ENCODE results near the gene HPD.
"Not testable (repeated sequence)": the region's sequence is repeated elsewhere in the genome, so short reads cannot be mapped to it uniquely, and the experiment has no call there.

HPD gene

GRCh38 chr12:121795034-121795968 lies 63.4 kb downstream of the HPD start:
- peaks cover 22% of the 10 kb centered on the region for H3K36me3 Mint-ChIP-seq (ENCODE audit: low read depth)
- H3K27ac Mint-ChIP-seq = peak overlapping the region; percentile 85
- H3K4me3 Mint-ChIP-seq = peak overlapping the region; percentile 94
- H3K9me3 Mint-ChIP-seq = no peaks in the 10 kb centered on the region
- DNase-seq (peak; percentile 89), ATAC-seq (no peak)
- H3K4me1 Mint-ChIP-seq = peaks cover 60% of the 10 kb centered on the region
- H3K27me3 Mint-ChIP-seq = no peaks in the 10 kb centered on the region

- peaks cover 25% of the 10 kb centered on the region for H3K36me3 Mint-ChIP-seq (ENCODE audit: low read depth)
- H3K4me3 Mint-ChIP-seq = peak overlapping the region; percentile 94
- H3K9me3 Mint-ChIP-seq = no peaks in the 10 kb centered on the region
- peaks cover 67% of the 10 kb centered on the region for H3K4me1 Mint-ChIP-seq
- H3K27me3 Mint-ChIP-seq = no peaks in the 10 kb centered on the region
- DNase-seq (no peak), ATAC-seq (peak; percentile 2)
- peak overlapping the region; percentile 85 for H3K27ac Mint-ChIP-seq
Observed at GRCh38 chr12:121794534-121795033, 64.1 kb downstream of the HPD start.

- Mint-ChIP-seq H3K27ac (peak overlapping the region; percentile 85), H3K4me3 (peak overlapping the region; percentile 94), H3K9me3 (no peaks in the 10 kb centered on the region), H3K36me3 (ENCODE audit: low read depth) (peaks cover 23% of the 10 kb centered on the region), H3K4me1 (peaks cover 67% of the 10 kb centered on the region), H3K27me3 (no peaks in the 10 kb centered on the region)
- peak; percentile 60 for ATAC-seq
- DNase-seq = peak; percentile 97
Observed at GRCh38 chr12:121793838-121794533, 64.7 kb downstream of the HPD start.

GRCh38 chr12:121793440-121793837 lies 65.2 kb downstream of the HPD start, which contains the start of gene RHOF:
TSS of gene RHOF (minus strand) at chr12:121793688. CDS start at chr12:121793633, 55 bp downstream.
- peak; percentile 1 for ATAC-seq

GRCh38 chr12:121792607-121793439 lies 65.8 kb downstream of the HPD start:
- Mint-ChIP-seq H3K4me1 (peaks cover 68% of the 10 kb centered on the region), H3K36me3 (ENCODE audit: low read depth) (peaks cover 29% of the 10 kb centered on the region), H3K9me3 (no peaks in the 10 kb centered on the region), H3K27me3 (no peaks in the 10 kb centered on the region), H3K4me3 (peak overlapping the region; percentile 94), H3K27ac (peak overlapping the region; percentile 100)
- DNase-seq (peak; percentile 68), ATAC-seq (peak; percentile 18)

More at GRCh38 chr12:121793440-121793837, 65.2 kb downstream of the HPD start, which contains the start of gene RHOF:
- peak; percentile 80 for DNase-seq
- Mint-ChIP-seq H3K4me1 (peaks cover 67% of the 10 kb centered on the region), H3K27ac (peak within 1 kb of the TSS; percentile 100), H3K9me3 (no peaks in the 10 kb centered on the region), H3K4me3 (peak within 1 kb of the TSS; percentile 94), H3K27me3 (no peaks in the 10 kb centered on the region), H3K36me3 (ENCODE audit: low read depth) (peaks cover 24% of the 10 kb centered on the region)

- Mint-ChIP-seq H3K27ac (peak overlapping the region; percentile 100), H3K36me3 (ENCODE audit: low read depth) (peaks cover 31% of the 10 kb centered on the region), H3K27me3 (no peaks in the 10 kb centered on the region), H3K4me3 (peak overlapping the region; percentile 94), H3K9me3 (no peaks in the 10 kb centered on the region), H3K4me1 (peaks cover 71% of the 10 kb centered on the region)
- peak; percentile 61 for DNase-seq
- no peak for ATAC-seq
Observed at GRCh38 chr12:121791671-121792551, 66.7 kb downstream of the HPD start.

GRCh38 chr12:121790785-121791184 lies 67.9 kb downstream of the HPD start:
- Mint-ChIP-seq H3K4me3 (peak overlapping the region; percentile 94), H3K36me3 (ENCODE audit: low read depth) (peaks cover 36% of the 10 kb centered on the region), H3K4me1 (peaks cover 77% of the 10 kb centered on the region), H3K27ac (peak overlapping the region; percentile 100)
- DNase-seq, H3K9me3 Mint-ChIP-seq, H3K27me3 Mint-ChIP-seq, ATAC-seq: not testable (repeated sequence)

- Mint-ChIP-seq H3K9me3 (no peaks in the 10 kb centered on the region), H3K4me1 (peaks cover 79% of the 10 kb centered on the region), H3K27me3 (no peaks in the 10 kb centered on the region), H3K4me3 (peak overlapping the region; percentile 94), H3K27ac (peak overlapping the region; percentile 100), H3K36me3 (ENCODE audit: low read depth) (peaks cover 38% of the 10 kb centered on the region)
- peak; percentile 65 for ATAC-seq
- DNase-seq = peak; percentile 94
Observed at GRCh38 chr12:121789800-121790728, 68.6 kb downstream of the HPD start.
